Activated B cell treated with CpG ODN at 0.5 μM for 24 hours (primary cell): ENCODE results near the gene TSHZ3. TPM values are rescaled to one million over a fixed set of nuclear protein-coding genes. Genes with fewer than 3 reads are reported as not detected.

Source experiments
- ATAC-seq: fragments of 200-7000 bp; cut with Tn5 transposase; one replicate; pipeline ENCODE4 v1.10.0; 2021; ENCODE audit warnings: low read depth, mild to moderate bottlenecking, moderate library complexity
- CTCF ChIA-PET: fragments of 350-600 bp; sonication (Branson Sonifier 250); formaldehyde crosslinking; loops from one replicate; lab custom pipeline; 2021; ENCODE audit warnings: antibody characterized with exemption; lab: Charles Lee
- POLR2A ChIA-PET: fragments of 350-600 bp; sonication (Branson Sonifier 250); formaldehyde crosslinking; loops from one replicate; lab custom pipeline; 2021; ENCODE audit warnings: antibody characterized with exemption; lab: Charles Lee
- DNase-seq: peaks from one replicate; pipeline ENCODE4 v3.0.0; 2022
- H3K27ac Mint-ChIP-seq: one replicate; pipeline ENCODE4 v1.8.0; 2020; ENCODE audit warnings: mixed read lengths
- H3K27me3 Mint-ChIP-seq: one replicate; pipeline ENCODE4 v1.8.0; 2021; ENCODE audit warnings: mixed read lengths
- H3K36me3 Mint-ChIP-seq: one replicate; pipeline ENCODE4 v1.8.0; 2021; ENCODE audit warnings: low read depth, mixed read lengths
- H3K4me1 Mint-ChIP-seq: one replicate; pipeline ENCODE4 v1.8.0; 2021; ENCODE audit warnings: mixed read lengths
- H3K4me3 Mint-ChIP-seq: one replicate; pipeline ENCODE4 v1.8.0; 2020; ENCODE audit warnings: mild to moderate bottlenecking, mixed read lengths
- H3K9me3 Mint-ChIP-seq: one replicate; pipeline ENCODE4 v1.8.0; 2020; ENCODE audit warnings: mixed read lengths
- intact Hi-C: fragments of 100-400 bp; cut with micrococcal nuclease; formaldehyde crosslinking; loops from one replicate; pipeline ENCODE4 v1.15.1; 2024
- total RNA-seq: library from RNA; stranded (reverse); gene quantifications from 2 replicates; pipeline ENCODE4 v1.2.3, GENCODE V29; 2022
- TF ChIP-seq, protein P1 (sequence below): fragments of 200-600 bp; IDR thresholded peaks from one replicate; pipeline ENCODE4 v1.8.0; 2022; ENCODE audit warnings: antibody characterized with exemption, mild to moderate bottlenecking

Gene TSHZ3
- total RNA-seq, 1 donor from 2014 or later, result not detected

DNA sequence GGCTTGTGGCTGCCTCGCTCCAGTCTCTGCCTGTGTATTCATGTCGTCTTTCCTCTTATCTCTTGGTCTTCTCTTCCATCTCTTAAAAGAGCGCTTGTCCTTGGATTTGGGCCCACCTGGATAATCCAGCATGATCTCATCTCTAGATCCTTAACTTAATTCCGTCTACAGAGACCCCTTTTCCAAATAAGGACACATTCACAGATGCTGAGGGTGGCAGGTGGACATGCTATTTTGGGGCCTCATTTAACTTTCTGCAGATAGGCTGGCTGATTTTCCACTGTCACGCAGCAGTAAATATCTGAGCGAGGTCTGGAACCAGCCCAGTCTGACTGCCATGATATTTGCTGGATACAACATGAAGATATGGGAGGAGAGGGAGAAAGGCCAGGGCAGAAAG is 41.5 kb upstream of the TSHZ3 start:
- H3K9me3 Mint-ChIP-seq, result no peaks in the 10 kb centered on the region
- no peak overlapping the region for H3K4me3 Mint-ChIP-seq
- no peaks in the 10 kb centered on the region for H3K4me1 Mint-ChIP-seq
- ChIA-PET POLR2A (no interaction called here), CTCF (no interaction called here)
- no peak overlapping the region for H3K27ac Mint-ChIP-seq
- TF ChIP-seq, protein P1, sequence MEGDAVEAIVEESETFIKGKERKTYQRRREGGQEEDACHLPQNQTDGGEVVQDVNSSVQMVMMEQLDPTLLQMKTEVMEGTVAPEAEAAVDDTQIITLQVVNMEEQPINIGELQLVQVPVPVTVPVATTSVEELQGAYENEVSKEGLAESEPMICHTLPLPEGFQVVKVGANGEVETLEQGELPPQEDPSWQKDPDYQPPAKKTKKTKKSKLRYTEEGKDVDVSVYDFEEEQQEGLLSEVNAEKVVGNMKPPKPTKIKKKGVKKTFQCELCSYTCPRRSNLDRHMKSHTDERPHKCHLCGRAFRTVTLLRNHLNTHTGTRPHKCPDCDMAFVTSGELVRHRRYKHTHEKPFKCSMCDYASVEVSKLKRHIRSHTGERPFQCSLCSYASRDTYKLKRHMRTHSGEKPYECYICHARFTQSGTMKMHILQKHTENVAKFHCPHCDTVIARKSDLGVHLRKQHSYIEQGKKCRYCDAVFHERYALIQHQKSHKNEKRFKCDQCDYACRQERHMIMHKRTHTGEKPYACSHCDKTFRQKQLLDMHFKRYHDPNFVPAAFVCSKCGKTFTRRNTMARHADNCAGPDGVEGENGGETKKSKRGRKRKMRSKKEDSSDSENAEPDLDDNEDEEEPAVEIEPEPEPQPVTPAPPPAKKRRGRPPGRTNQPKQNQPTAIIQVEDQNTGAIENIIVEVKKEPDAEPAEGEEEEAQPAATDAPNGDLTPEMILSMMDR, result no peak
- DNase-seq, result no peak
- no peaks in the 10 kb centered on the region for H3K27me3 Mint-ChIP-seq
- H3K36me3 Mint-ChIP-seq, result no peaks in the 10 kb centered on the region
- intact Hi-C loops, result no loop called here
- ATAC-seq, result no peak

DNA sequence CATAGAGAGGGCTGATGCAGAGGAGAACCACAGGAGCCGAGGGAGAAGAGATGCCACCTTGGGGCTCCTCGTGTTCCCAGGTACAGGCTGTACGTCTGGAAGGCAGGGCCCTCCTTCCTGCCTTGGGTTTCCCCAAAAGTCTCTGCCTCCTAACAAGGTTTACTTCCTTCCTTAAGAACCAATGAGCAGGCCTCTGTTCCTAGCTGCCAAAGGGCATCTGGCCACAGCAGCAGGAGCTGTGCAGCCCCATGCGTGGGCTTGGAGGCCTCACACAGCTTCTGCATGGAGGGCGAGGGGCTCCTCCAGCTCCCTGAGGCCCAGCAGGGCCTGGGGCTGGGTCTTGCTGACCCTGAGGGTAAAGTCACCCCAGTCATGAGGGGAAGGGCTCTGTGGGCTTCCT is 40.6 kb upstream of the TSHZ3 start:
- Mint-ChIP-seq H3K9me3 (no peaks in the 10 kb centered on the region), H3K36me3 (no peaks in the 10 kb centered on the region), H3K27ac (no peak overlapping the region), H3K27me3 (no peaks in the 10 kb centered on the region), H3K4me1 (no peaks in the 10 kb centered on the region), H3K4me3 (no peak overlapping the region)
- TF ChIP-seq, protein P1, result no peak
- DNase-seq (no peak), ATAC-seq (no peak)
- intact Hi-C loops, result no loop called here
- ChIA-PET POLR2A (no interaction called here), CTCF (no interaction called here)

DNA sequence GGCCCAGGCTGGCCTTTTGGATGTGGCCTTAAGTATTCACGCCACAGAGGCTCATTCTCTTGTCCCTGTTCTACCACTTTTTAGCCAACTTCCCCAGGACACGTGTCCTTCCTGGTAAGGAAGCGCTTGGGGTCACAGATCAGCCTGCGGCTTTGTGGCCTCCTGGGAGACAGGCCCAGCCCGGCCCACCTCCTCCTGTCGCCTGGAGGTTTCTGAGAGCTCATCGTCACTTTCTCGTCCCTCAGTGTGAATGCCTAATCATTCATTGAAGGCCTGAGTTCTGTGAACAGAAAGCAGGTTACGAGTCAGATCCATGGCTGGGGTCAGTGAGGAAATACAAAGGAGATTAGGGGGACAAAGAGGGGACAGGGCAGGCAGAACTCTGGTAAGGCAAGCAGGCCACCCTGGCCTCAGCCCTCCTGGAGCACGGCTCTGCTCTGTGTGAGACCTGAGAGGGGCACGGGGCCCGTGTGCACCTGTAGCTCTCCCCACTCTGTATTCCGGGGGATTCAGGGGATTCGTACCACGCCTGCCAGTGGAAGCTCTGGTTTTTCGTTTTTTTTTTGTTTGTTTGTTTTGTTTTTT is 38.6 kb upstream of the TSHZ3 start:
- POLR2A ChIA-PET, result no interaction called here
- TF ChIP-seq, protein P1, result no peak
- no peaks in the 10 kb centered on the region for H3K36me3 Mint-ChIP-seq
- DNase-seq (no peak), ATAC-seq (no peak)
- H3K27ac Mint-ChIP-seq, result no peak overlapping the region
- no peaks in the 10 kb centered on the region for H3K9me3 Mint-ChIP-seq
- CTCF ChIA-PET, result no interaction called here
- H3K4me1 Mint-ChIP-seq, result no peaks in the 10 kb centered on the region
- intact Hi-C loops, result no loop called here
- H3K27me3 Mint-ChIP-seq, result no peaks in the 10 kb centered on the region
- no peak overlapping the region for H3K4me3 Mint-ChIP-seq

DNA sequence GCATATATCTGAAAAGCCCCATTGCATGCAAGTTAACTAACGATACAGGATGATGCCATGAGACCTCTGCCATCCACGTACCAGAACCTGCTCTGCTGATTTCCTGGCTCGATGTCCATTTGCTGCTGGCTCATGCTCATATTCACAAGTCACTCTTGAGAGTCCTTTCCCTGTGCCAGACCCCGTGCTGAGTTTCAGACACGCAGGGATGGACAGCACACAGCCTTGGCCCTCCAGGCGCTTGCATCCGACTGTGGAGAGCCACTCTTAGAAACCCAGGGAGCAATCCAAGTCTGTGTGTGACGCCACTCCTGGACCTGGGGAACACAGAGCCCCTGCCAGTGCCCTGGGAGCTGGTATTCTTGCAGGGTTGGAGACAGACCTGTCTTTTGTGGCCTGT is 37.6 kb upstream of the TSHZ3 start:
- intact Hi-C loops, result no loop called here
- TF ChIP-seq, protein P1, result no peak
- no peak overlapping the region for H3K27ac Mint-ChIP-seq
- H3K36me3 Mint-ChIP-seq, result no peaks in the 10 kb centered on the region
- CTCF ChIA-PET, result no interaction called here
- ATAC-seq (no peak), DNase-seq (no peak)
- POLR2A ChIA-PET, result no interaction called here
- H3K27me3 Mint-ChIP-seq, result no peaks in the 10 kb centered on the region
- H3K4me1 Mint-ChIP-seq, result no peaks in the 10 kb centered on the region
- H3K9me3 Mint-ChIP-seq, result no peaks in the 10 kb centered on the region
- no peak overlapping the region for H3K4me3 Mint-ChIP-seq

DNA sequence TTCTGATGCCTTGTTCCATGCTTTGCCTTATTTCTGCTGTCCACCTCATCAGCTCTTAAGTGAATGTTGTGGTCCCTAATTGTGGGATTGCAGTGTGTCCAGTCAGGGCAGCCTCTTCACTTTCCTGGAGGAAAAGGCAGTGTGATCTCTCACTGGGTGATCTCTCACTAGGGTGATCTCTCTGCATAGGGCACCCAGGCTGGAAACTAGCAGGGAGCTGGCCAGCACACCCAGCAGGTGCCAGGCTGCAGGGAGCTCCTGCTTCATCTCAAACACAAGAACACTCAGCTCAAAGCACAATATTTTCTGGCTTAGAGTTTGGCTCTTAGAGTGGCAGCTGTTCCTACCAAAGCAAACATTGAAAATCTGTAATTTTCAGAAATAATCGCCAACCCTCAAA is 36.5 kb upstream of the TSHZ3 start:
- H3K36me3 Mint-ChIP-seq, result no peaks in the 10 kb centered on the region
- TF ChIP-seq, protein P1, result no peak
- no peak overlapping the region for H3K27ac Mint-ChIP-seq
- intact Hi-C loops, result no loop called here
- H3K9me3 Mint-ChIP-seq, result no peaks in the 10 kb centered on the region
- ChIA-PET CTCF (no interaction called here), POLR2A (no interaction called here)
- no peak for ATAC-seq
- DNase-seq, result no peak
- no peak overlapping the region for H3K4me3 Mint-ChIP-seq
- H3K4me1 Mint-ChIP-seq, result no peaks in the 10 kb centered on the region
- H3K27me3 Mint-ChIP-seq, result no peaks in the 10 kb centered on the region
